ENCODE measurements around the gene C10orf95. TPM values are rescaled to one million over a fixed set of nuclear protein-coding genes. Genes with fewer than 3 reads are reported as not detected.
"Not testable (repeated sequence)": the region's sequence is repeated elsewhere in the genome, so short reads cannot be mapped to it uniquely, and the experiment has no call there.

C10orf95 gene
- total RNA-seq, 1 donor from 2014 or later: 0.22 TPM

DNA sequence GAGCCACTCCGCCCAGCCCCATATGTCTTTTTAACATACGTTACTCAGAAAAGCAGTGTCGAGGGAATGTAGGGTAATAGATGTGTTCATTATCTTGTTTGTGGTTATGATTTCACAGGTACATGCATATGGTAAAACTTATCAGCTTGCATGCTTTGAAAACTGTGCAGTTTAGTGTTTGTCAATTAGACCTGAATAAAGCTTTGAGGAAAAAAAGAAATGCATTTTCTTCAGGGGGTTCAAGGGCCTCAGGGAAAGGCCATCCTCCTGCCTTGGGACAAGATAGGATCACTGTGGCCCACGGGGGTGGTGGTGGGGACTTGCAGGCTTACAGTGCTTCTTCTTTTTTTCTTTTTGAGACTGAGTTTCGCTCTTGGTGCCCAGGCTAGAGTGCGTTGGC lies 16.0 kb upstream of the C10orf95 start:
- DNase-seq (ENCODE audit: low spot score): no peak

DNA sequence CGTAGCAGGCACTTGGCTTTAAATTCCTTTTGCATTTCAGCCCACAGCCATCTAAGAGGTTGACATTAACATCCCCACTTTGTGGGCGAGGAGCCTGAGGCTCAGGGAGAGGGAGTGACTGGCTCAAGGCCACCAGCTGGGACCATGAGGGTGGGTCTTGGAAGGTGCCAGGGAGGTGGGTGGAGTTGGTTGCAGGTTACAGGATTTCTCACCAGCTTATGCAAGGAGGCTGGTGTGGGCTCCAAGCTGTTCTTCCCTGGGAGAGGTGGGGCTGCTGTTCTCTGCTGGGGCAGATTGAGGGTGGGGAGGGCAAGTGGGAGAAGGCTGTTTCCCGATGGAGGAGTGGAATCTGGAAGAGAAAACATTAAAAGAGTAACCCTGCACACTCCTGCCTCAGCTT lies 14.1 kb upstream of the C10orf95 start:
- DNase-seq (ENCODE audit: low spot score): no peak

DNA sequence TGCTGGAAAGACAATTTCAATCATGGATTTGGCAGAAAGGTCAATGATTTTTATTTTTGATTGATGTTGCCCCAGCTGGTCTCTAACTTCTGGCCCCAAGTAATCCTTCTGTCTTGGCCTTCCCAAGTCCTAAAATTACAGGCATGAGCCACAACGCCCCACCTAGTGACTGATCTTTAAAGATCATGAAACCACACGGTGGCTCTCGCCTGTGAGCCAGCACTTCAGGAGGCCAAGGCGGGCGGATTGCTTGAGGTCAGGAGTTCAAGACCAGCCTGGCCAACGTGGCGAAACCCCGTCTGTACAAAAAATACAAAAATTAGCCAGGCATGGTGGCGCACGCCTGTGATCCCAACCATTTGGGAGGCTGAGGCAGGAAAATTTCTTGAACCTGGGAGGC lies 12.6 kb upstream of the C10orf95 start:
- DNase-seq (ENCODE audit: low spot score): no peak

DNA sequence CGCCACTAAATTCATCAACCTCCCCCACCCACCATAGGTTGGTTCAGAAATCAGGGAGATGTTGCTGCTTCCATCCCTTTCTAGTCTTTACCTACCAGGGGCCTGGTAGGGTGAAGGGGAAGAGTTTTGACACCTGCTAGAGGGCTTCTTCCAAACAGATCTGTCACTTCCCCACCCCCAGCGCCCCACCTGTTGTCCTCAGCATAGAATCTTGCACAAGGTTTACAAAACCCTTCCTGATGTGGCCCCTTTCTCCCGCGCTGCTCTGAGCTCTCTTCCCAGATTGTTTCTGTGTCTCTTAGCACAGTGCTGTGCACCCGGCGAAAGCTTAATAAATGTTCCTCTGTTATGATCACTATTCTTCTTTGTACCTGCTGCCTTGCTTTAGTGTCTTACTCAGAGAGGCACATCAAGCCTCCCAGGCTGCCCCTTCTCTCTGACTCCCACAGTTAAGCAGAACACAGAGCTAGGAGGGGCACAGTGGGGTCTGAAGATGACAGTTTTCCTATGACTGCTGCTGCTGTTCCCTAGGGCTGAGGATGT lies 11.2 kb upstream of the C10orf95 start:
- DNase-seq (ENCODE audit: low spot score): no peak

DNA sequence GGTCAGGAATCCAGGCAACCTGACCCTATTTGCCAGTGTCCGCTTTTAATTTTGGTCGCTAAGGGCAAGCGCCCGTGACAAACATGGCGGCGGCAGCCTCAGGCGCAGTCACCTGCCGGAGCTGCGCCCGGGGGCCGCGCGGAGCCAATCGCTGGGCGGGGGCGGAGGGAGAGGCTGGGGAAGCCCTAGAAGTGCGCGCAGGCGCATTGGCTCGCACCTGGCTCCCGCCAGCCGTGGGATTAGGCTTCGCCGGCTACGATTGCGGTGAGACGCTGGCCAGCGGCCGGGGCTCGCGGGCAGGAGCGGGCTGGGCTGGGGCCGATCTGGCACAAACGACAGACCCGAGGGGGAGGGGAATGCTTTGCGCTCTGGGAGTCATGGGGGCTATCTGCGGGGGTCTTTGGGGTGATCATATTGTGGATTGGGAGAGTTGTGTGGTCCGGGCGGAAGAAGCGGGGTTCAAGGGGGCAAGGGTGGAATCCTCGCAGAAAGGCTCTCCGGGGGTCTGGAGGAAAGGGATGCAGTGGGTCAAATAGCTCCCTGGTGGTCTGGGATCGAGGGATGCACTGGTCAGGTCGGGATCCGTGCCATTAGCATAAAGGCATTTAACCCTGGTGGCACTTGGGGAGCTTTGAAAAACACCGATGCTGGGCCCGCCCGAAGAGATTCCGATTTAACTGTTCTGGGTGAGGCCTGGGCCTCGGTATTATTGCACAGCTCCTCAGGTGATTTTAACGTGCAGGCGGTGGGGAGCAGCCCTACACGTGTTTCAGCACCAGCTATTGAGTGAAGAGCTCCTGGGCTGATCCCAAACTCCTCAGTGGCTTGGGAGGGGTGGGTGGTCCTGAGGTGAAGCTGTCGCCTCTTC lies 10.1 kb upstream of the C10orf95 start:
- DNase-seq (ENCODE audit: low spot score): peak; percentile 97

DNA sequence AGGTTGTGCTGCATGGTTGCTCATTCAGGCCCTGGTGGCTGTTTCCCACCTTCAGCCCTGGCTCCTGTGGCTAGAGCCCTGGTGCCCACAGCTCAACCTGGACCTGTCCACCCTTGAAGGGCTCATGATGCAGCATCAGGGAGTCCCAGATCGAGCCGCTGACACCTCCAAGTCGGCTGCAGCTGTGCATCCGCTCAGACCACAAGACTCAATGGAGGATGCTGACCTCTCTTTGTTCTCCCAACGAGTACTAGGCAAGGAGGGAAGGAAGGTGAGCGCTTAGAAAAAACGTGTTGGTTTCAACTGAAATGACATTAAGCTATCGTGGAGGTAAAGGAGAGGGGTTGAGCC lies 9.5 kb upstream of the C10orf95 start:
- no peak for DNase-seq (ENCODE audit: low spot score)

DNA sequence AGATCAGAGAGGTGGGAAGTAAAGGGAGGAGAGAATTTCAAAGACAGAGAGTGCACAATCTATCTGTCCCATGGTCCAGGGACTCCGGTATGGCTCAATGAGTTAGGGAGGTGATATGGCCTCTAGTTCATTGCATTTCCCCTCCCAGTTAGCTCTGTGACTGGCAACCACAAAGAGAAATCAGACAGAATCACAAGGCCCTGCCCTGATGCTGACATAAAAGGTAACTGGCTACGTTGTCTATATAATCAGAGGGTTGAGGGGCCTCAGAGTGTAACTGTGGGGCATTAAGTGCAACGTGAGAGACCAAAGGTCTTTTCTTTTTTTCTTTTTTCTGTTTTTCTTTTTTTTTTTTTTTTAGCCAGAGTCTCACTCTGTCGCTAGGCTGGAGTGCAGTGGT lies 7.3 kb upstream of the C10orf95 start:
- no peak for DNase-seq (ENCODE audit: low spot score)

DNA sequence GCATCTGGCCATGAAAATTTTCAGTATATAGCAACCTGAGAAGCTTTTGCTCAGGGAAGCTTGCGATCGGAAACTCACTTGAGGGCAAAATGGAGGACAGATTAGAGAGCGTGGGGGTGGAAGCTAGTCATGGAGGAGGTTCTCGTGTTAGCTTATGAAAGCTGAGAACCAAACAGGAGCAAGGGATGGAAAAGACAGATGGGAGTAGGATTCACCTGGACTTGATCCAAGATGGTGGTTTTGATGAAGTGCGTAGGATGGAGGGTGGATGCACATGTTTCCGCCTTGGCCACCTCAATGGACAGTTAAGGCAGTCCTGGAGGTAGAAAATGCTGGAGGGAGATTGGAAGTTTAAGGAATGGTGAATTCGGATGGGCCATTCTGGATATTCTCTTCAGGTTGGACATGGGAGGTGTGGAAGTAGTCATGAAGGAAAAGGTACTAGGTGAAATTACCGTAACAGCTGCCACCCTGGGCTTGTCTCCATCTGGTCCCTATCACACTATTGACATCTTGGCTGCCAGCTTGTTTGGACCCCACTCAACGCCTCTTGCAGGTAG lies 6.3 kb upstream of the C10orf95 start:
- no peak for DNase-seq (ENCODE audit: low spot score)

DNA sequence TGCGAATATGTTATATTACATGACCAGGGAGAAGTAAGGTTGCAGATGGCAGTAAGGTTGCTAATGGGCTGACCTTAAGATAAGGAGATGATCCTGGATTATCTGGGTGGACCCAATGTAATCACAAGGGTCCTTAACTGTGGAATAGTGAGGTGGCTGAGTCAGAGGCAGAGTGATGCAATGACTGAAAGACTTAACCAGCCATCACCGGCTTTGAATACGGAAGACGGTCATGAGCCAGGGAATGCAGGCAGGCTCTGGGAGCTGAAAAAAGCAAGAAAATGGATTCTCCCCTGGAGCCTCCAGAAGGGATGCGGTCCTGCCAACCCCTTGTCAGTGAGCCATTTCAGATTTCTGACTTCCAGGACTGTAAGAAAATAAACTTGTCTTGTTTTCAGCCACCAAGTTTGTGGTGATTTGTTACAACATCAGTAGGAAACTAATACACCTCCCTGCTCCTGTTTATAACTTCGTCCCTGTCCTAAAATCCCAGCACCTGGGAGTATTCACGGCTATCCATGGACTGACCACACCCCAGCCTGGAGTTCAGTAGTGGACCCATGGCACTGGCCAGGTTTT lies 4.6 kb upstream of the C10orf95 start:
- no peak for DNase-seq (ENCODE audit: low spot score)

DNA sequence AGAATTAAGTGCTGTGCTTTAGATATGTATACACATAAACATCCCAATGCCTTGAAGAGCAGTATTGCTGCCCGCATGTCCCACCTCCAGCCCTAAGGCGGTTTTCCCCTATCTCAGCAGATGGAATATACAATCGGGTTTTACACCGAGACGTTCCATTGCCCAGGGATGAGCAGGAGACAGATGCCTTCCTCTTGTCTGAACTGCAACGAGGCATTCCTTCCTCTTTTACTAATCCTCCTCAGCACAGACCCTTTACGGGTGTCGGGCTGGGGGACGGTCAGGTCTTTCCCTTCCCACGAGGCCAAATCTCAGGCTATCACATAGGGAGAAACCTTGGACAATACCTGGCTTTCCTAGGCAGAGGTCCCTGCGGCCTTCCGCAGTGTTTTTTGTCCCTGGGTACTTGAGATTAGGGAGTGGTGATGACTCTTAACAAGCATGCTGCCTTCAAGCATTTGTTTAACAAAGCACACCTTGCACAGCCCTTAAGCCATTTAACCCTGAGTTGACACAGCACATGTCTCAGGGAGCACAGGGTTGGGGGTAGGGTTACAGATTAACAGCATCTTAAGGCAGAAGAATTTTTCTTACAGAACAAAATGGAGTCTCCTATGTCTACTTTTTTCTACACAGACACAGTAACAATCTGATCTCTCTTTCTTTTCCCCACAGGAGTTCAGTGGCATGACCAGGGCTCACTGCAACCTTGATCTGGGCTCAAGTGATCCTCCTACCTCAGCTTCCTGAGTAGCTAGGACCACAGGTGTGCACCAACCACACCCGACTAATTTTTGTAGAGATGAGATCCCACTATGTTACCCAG lies 3.5 kb upstream of the C10orf95 start:
- not testable (repeated sequence) for DNase-seq (ENCODE audit: low spot score)

DNA sequence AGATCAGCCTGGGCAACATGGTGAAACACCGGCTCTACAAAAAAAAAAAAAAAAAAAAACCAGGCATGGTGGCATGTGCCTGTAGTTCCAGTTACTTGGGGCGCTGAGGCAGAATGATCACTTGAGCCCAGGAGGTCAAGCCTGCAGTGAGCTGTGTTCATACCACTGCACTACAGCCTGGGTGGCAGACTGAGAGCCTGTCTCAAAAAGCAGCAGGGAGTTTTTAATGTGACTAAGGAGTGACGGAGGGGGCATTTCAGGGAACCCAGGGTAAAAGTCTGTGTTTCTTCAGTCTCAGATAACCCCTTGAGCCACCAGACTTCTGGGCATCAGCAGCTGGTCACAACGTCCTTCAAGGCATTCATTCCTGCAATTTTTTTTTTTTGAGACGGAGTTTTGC lies 2.2 kb upstream of the C10orf95 start:
- no peak for DNase-seq (ENCODE audit: low spot score)

DNA sequence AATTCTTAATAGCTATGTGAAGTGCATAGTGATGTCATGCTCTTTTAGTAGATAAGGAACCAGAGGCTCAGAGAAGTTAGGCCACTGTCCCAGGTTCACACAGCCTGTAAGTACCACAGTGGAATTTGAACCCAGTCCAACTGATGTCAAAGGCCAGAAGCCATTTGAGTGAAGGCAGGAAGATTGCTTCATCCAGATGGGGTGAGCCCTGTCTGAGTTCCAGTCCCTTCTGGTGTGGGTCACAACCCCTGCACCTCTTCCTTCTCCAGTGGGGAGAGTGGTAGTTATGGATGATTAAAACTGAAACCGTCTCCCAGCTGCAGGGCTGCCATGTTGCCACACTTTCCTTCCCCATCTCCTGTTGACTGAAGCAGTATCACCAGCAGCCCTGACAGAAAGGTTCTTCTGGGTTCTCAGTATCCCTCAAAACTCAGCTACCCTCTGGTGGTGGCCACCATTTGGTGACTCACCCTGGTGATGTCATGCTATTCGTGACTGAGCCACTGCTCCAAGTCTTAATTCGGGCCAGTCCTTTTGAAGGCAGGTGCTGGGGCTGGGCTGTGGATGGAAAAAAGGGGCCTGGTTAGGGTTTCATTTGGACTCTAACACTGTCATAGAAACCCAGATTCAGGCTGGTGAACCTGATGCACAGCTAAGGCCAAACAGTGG lies 1.5 kb upstream of the C10orf95 start:
- no peak for DNase-seq (ENCODE audit: low spot score)

DNA sequence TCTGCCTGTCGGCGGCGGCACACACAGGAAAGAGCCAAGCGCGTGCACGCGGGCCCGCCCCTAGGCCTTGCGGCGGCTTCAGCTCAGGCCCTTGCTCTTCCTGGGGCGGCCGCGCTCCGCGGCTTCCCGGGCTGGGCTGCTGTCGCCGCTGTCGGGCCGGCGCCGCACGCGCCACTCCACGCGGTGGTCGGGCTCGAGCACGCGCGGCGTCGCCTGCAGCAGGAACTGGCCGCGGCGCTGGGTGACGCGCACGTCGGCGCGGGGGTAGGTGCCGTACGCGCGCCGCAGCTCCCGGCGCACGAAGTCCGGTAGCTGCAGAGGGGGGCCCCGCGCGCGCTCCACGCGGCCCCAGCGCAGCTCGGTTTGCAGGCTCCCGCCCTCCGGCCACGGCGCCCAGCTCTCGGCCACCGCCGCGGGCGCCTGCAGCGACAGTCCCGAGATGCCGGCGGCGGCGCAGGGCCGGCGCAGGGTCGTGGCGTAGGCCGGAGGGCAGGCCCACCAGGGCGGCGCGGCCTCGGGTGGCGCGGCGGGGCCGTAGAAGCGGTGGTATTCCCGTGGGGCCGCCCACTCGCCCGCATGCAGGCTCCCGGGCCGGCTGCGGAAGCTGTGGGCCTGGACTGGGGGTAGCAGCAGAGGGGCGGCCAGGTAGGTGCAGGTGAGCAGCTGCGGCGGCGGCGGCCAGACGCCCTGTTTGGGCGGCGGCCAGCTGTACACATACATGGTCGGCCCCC lies 804 bp downstream of the C10orf95 start:
- peak; percentile 94 for DNase-seq (ENCODE audit: low spot score)

DNA sequence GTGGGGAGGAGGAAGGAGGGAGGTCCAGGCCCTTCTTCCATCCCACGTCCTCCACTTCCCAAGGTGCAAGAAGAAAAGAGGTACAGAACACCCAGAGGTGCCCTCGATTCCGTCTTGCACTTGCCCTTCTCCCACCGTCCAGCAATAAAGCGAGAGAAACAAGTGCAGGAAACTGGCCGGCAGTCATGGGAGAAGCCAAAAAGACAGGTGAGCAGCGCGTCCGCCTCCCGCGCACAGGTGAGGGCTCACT lies 1.3 kb downstream of the C10orf95 start:
- DNase-seq (ENCODE audit: low spot score): no peak

DNA sequence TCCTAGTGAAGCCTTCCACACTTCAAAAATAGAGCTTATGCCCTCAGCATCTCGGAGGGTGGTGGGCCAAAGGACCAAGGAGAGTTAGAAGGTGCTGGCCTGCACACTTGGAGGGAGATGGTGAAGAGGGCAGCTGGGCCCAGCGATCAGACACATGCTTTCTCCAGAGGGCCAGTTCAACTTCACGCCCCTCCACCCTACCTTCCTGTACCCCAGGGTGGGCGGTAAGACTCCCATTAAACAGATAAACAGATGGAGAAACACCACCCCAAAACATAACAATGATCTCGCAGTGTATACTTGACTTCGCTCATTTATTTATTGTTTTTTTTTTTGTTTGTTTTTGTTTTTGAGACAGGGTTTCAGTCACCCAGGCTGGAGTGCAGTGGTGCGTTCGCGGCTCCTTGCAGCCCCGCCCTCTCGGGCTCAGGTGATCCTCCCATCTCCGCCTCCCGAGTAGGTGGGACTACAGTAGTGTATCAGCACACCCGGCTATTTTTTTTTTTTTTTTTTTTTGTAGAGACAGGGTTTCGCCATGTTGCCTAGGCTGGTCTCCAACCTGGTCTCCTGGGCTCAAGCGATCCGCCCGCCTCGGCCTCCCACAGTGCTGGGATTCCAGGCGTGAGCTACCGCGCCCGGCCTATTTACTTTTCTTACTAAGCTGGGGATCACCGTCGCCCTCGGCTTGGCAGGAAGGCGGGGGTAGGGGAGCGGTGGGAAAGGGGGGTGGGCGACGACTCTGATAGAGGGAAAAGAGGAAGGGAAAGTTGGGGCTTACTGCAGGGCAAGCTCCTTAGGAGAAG lies 1.8 kb downstream of the C10orf95 start:
- DNase-seq (ENCODE audit: low spot score): no peak

DNA sequence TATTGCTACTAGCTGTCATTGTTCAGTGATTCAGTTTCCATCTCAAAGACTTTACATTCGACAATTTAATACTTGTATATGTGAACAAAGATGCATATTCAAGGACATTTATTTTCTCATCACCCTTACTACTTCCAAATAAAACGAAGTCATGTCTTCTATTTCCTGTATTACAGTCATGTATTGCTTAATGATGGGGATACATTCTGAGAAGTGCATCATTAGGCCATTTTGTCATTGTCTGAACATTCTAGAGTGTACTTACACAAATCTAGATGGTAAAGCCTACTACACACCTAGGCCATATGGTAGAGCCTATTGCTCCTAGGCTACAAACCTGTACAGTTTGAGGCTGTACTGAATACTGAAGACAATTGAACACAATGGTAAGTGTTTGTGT lies 6.5 kb downstream of the C10orf95 start:
- no peak for DNase-seq (ENCODE audit: low spot score)

DNA sequence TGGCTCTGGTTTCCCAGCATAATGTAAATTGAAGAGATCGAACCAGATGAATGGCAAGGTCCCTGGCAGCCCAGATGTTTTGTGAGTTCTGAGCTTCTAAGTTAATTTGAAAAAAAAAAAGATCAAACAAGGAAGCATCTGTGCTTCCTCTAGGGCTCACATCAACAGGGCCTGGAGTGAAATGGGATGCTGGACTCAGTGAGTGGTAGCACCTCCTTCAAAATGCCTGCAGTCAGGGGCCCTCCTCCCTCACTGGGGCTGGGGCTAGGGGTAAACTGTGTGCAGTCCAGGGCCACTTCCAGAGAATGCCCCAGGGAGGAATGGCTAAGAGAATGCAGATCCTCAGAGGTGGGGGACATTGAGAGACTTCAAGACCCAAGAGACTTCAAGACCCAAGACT lies 13.0 kb downstream of the C10orf95 start:
- DNase-seq (ENCODE audit: low spot score): no peak

DNA sequence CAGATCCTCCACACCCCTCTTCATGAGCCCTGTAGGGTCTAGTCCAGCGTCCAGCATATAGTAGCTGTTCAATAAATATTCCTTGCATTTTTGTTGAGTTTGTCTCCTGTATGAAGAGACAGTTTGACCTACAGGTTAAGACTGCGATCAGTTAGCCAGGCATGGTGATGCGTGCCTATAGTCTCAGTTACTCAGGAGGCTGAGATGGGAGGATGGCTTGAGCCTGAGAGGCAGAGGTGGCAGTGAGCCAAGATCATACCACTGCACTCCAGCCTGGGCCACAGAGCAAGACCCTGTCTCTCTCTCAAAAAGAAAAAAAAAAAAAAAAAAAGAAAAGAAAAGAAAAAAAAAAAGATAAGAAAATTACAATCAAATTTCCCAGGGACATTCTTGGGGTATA lies 13.8 kb downstream of the C10orf95 start:
- DNase-seq (ENCODE audit: low spot score): no peak

DNA sequence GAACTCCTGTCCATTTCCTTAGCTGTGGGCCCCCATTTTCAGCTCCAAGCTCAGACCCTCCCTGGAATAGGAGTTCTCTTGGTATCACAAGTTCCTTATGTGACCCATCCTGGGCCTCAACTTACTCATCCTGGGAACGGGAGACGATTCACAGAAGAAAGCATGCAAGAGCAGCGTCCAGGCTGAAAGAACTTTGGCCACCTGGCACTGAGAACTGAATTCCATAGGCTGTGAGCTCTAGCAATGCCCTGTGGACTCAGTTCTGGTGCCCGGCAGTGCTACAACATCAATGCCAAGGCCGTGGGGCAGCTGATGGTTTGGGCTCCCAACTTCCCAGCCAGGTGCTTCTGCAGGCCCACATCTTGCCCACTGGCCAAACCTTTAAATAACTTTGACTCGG lies 15.0 kb downstream of the C10orf95 start:
- DNase-seq (ENCODE audit: low spot score): no peak
